HG02885 (cell line): ENCODE measurements around the gene MIEF1.

Experiments used
- ATAC-seq: cut with Tn5 transposase; IDR thresholded peaks from one replicate; pipeline ENCODE4 v1.9.1; 2021; ENCODE audit warnings: mild to moderate bottlenecking; ENCODE audit not compliant: unreplicated experiment, poor library complexity

MIEF1 gene

DNA sequence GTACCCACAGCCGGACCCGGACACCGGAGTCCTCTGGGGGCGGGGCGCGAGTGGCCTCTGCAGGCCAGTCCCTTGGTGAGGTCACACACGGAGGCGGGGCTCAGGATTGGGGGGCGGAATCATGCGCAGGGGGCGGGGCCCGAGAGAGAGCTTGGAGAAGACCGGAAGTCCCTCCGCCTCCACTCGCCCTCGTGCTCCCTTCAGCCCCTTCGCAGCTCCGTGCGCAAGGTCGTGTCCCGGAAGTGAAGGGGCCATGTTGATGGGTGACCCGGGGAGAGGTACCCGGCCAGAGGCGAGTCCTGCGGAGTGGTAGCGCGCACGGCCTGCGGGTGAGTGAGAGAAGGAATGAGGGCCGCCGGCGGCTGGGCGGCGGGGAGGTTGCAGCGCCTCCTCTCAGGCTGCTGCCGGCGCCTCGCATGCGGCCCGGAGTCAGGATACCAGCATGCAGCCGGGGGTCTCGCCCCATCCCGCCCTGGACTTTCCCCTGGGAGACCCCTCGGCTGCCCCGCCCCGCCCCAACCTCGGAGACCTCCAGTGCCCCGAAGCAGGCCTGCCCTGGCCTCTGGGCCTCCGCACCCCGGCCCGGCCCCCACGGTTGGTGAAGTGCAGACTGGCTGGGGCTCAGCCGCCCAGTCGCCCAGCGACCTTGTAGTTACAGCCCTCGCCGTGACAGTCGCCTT is at the start of gene MIEF1:
Gene MIEF1, plus strand, starts transcription at position 182 of the 680 bp plus-strand sequence. CDS start 9,005 bp downstream, outside the sequence.
- ATAC-seq: peak; percentile 89

- ATAC-seq: no peak
Observed at GRCh38 chr22:39452740-39453040, 49.4 kb upstream of the MIEF1 start.

DNA sequence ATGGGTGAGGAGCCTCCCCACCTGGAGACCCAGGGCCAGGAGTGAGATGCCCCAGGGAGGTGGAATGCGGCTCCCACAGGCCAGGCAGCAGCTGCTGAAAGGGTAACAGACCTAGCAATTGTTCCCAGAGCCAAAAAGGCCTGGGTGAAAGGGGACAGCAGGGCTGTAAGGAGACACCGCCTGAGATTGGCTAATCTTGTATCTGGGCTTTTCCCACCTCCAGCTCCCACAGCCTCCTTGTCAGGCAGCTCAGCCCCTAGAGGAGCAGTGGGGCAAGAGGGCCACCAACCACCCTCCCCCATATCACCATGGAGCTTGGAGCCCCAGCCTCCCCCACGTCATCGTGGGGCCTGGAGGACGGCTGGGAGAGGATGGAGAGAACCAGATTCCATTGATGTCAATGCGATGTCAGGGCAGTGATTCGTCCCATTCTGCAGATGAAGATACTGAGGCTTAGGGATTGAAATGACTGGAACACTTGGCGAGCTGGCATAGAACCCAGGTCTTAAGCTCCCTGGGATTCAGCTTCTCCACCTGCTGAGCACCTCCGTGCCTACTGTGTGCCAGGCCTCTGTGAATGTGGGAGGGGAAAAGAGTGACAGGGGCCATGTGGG is 48.2 kb upstream of the MIEF1 start:
- ATAC-seq: no peak

GRCh38 chr22:39454385-39454871 is 47.7 kb upstream of the MIEF1 start:
- ATAC-seq: no peak

DNA sequence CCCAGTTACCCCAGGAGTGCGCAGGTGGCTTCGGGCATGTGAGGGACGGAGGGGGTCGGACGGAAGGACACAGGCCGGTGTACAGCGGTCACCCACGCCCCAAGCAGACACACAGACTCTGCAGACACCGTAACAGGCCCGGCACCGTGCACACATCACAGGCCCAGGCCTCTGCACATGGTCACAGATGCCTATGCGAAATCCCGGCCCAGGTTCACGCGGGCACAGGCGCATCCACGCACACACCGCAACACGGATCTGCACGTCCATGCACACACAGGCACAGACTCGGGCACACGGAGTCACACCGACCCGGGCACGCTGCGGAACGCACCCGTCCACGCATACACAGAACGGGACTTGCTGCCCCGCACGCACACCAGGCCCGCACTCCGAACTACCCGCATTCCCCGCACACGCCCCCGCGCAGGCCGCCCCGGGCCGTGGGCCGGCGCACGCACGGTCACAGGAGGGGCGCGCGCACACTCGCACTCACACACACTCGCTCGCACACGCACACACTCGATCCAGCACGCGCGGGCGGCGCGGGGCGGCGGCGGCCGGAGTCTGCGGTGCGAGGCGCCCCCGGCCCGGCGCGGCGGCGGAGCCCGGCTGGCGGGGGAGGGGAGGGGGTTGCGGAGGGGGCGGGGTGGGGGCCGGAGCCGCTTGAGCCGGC is 45.4 kb upstream of the MIEF1 start, which contains the start of gene MGAT3:
Gene MGAT3, plus strand, starts transcription at position 491 of the 676 bp plus-strand sequence. CDS start 30,336 bp downstream, outside the sequence.
- no peak for ATAC-seq

DNA sequence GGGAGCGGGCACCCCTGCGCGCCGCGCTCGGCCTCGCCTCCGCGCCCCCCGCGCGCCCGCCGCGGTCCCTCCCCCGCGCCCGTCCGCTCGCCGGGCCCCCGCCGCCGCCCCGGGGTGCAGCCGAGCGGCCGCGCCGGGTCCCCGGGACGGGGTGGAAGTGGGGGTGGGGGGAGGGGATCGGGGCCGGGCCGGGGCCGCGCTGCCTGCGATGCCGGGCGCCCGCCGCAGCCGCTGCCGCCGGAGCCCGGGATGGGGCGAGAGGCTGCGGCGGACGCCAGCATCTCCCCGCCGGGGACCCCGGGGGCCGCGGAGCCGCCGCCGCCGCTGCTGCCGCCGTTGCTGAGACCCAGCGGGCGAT is 44.9 kb upstream of the MIEF1 start:
- no peak for ATAC-seq

DNA sequence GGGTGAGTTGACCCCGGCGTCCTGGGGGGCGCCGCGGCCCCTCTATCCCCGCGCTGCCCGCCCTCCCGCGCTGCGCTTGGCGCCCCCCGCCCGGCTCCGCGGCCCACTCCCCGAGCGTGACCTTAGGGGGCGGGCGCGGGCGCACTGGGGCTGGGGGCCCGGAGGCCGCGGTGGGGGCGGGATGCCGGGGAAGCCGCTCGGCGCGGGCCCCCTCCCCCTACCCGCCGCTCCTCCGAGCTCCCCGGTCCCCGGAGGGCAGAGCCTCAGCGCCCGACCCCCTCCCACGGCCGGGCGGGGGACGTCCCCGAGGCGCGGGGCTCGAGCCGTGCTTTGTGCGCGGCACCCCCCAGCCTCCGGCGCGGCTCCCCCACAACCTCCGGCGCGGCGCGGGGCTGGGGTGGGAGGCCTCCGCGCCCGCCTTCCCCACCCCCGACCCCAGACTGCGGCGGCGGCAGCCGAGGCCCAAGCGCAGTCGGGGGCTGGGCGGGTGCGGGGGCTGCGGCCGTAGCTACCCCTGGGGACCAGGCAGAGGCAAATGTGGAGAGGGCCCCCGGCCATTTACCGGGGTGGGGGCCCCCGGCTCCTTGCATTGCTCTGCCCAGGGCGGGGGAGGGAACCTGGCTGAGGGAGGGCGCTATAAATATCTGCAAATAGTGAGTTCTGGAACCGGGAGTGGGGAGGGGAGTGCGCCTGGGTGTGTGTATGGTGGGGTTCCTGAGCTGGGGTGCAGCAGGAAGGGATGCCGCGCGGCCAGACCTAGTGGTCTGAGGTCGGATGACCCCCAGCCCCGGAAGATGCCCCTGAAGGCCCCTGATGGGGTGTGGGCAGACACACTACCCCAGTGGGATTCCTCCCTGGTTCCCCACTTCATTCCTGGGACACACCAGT is 44.3 kb upstream of the MIEF1 start:
- ATAC-seq: no peak

GRCh38 chr22:39458444-39459083 is 43.5 kb upstream of the MIEF1 start:
- ATAC-seq: no peak

DNA sequence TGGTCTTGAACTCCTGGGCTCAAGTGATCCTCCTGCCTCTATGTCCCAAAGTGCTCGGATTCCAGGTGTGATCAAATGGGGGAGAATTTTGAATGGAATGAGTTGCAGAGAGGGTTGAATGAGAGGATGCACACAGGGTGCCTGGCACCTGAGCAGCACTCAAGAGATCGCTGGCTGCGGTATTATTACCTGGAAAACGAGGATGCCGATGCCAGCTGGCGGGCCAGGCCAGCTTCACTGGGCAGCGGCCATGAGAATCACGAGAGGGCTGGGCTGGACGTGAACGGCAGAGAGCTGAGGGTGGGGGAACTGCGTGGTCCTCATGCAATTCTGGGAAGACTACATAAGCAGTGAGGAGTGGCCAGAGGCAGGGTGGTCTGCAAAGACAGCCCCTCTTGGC is 42.4 kb upstream of the MIEF1 start:
- no peak for ATAC-seq

DNA sequence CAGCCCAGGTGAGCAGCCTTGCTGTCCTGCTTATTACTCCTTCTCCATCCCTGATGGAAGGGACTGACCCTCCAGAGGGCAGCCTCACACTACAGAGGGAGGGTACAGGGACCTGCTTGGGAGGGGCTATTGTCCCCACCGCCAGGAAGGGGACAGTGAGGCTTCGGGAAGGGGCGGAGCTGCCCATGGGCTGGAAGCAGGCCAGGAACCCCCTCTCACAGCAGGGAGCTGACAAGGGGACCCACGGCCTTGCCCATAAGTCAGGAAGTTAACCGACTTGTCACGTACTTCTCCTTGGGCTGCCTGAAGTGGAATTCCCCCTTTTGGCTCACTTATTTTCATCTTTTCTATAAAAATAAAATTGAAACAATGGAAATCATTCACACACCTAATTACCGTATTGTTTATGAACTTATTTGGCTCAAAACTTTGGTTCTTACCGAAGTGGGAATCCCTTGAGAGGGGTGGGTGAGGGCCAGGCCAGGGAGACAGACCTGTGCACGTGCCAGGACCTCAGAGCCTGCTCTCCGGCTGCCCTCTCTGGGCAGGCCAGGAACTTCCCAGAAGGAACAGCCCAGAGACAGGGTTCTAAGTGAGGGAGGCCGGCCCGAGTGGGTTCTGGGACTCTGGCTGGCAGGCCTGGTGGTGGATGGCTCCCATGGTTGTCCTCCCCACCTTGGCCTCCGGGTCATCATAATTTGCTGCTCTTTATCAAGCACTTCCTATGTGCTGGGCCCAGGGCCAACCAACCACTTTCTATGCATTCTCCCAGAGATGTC is 39.5 kb upstream of the MIEF1 start:
- ATAC-seq: no peak

DNA sequence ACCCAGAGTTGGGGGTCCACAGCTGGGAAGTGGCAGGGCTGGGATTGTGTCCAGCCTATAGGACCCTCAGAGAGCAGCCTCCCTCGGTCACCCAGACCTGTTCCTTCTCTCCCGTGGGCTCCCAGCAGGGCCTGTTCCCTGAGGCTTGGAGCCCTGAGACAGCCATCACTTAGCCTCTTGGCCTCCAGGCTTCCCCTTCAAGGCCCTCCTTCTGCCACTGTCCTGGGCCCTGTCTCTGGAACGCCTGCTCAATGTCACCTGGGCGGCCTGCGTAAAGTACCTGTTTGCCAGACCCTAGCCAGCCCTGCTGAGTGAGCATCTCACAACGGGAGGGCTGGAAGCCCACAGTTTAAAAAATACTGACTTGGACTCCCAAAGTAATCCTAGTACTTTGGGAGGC is 38.8 kb upstream of the MIEF1 start:
- no peak for ATAC-seq

DNA sequence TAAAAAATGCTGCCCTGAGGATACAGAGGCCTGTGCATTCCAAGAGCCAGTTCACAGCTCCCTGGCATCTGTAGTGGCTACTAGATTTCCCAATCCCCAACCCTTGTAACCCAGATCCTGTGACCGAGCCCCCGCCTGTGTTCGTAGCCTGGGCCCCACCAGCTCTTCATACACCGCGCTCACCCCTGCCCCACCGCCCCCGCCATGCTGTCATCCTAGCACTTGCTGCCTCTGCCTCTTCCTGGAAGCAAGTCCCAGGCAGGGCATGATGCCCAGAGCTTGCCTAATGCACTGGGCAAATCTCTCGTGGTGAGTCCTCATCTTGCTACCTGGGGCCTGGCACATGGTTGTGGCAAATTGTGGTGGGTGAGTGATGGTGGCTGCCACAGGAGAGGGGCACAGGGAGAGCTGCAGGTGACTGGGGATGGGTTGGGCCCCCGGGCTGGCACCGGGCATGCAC is 38.1 kb upstream of the MIEF1 start:
- no peak for ATAC-seq

- no peak for ATAC-seq
Observed at GRCh38 chr22:39466228-39467006, 35.7 kb upstream of the MIEF1 start.

DNA sequence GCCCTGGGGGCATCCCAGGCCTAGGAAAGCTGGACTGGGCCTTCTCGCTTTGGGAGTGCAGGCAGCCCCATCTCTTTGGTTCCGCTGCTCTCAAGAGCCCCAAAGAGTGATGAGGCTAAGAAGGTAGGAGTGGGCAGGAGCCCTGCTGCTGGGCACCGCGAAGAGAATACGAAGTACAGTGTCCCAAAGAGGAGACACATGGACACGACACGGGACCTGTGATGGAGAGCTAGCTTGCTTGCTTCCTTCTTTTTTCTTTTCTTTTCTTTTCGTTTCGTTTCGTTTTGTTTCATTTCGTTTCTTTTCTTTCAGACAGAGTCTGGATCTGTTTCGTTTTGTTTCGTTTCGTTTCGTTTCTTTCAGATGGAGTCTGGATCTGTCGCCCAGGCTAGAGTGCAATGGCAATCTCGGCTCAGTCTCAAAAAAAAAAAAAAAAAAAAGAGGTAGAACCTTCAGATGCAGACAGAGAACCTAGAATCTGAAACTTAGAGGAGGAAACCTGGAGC is 34.6 kb upstream of the MIEF1 start:
- no peak for ATAC-seq

DNA sequence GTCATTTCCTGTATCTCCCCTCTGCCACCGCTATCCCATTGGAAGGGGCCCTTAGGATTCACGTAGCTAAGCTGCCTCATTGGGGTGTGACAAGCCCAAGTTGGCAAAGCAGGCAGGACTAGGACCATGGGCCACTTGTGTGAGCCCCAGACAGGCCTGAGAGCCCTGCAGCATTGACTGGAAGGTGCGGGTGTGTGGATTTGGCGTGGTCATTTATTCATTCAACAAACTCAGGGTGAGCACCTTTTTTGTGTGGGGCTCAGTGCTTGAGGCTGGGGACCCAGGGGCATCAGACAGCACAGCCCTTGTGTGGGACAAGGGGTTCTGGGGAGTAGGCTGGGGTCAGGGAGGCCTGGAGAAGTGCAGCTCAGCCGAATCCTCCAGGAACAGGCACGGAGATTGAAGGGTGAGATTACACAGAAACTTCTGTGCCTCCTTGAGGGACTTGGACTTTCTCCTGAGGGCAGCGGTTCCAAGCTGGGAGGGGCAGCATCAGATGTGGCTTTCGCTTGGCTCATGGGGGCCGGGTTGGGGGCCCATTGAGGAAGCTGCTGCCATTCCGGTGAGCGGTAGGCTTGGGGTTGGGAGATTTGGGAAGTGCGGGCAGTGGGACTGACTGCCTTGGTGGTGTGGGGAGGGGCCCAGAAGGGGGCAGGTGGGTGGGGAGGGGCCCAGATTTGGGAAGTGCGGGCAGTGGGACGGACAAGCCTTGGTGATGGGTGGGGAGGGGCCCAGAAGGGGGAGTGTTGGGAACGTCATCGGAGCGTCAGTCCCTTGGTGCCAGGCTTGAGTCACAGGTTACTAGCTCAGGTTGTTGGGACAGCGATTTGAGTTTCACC is 33.4 kb upstream of the MIEF1 start:
- ATAC-seq: no peak

GRCh38 chr22:39469326-39469680 is 32.8 kb upstream of the MIEF1 start:
- no peak for ATAC-seq

DNA sequence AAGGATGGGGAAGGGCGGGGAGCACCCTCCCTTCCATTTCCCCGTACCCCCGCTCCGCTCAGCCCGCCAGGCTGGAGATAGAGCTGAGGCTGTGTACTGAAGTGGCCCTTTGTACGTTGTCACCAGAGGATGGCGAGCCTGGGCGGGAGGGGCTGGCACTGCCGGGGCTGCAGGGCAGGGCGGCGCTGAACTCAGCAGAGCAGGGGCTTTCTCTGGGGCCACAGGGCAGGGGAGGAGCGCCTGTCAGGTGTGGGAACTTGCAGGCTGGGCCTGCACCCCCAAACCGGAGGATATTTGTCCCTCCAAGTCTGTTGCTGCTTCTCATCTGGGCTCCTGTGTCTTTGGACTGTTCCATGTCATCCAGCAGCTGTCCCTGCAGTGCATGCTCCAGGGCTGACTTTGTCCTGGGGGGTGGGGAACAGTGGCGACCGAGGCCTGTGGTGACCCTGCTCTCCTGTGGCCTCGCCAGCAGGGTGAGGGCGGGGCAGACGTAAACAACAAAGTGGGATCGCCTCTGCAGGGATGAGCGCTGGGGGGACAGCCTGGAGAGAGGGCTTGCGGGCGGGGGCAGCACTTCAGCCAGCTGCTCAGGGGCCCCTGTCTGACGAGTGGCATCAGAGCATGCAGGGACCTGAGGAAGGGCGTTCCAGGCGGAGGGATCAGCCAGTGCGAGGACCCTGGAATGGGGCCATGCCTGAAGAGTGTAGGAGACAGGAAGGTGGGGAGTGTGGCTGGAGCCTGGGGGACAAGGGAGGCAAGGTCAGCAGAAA is 32.2 kb upstream of the MIEF1 start:
- ATAC-seq: no peak
